ENCODE data around the gene SPATS2. TPM values are rescaled to one million over a fixed set of nuclear protein-coding genes. Genes with fewer than 3 reads are reported as not detected.

Gene SPATS2
- total RNA-seq, 2 experiments from 2014 or later = 9.2 to 10.8 TPM

DNA sequence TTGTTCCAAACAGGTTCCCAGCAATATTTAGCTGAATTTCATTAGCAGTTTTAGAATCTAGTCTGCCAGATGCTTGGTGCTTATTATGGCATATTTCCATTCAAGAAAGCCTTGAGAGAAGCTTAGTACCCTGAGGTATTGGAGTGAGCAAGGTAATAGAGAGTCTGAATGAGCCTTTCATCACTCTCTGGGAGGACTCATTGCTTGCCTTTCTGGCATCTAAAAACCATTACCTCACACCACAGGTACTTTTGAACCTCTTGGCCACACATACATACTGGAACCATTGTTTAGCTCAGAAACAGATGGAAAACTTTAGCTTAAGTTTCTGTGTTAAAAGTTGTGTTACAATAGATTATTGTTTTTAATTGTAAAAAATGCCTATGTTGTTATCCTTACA is 144.1 kb downstream of the SPATS2 start:
- ChIA-PET CTCF (interaction anchor here (0.9 to 11.9 kb wide), 12 partner anchors 7 to 224 kb away, joined by 3 to 366 read pairs (median 5); partner anchors contain the start of genes DNAJC22 and SPATS2), POLR2A (interaction anchor here (1.9 kb wide), 1 partner anchor 145 kb away, joined by 7 read pairs; no protein-coding TSS in a partner anchor)
- Mint-ChIP-seq H3K4me1 (ENCODE audit: low read depth) (no peaks in the 10 kb centered on the region), H3K27ac (no peak overlapping the region), H3K36me3 (ENCODE audit: low read depth) (no peaks in the 10 kb centered on the region), H3K4me3 (no peak overlapping the region), H3K27me3 (no peaks in the 10 kb centered on the region), H3K9me3 (no peaks in the 10 kb centered on the region)
- ATAC-seq = peak; percentile 30
- intact Hi-C loops (cut with micrococcal nuclease) = no loop called here
- TF ChIP-seq, protein P1, sequence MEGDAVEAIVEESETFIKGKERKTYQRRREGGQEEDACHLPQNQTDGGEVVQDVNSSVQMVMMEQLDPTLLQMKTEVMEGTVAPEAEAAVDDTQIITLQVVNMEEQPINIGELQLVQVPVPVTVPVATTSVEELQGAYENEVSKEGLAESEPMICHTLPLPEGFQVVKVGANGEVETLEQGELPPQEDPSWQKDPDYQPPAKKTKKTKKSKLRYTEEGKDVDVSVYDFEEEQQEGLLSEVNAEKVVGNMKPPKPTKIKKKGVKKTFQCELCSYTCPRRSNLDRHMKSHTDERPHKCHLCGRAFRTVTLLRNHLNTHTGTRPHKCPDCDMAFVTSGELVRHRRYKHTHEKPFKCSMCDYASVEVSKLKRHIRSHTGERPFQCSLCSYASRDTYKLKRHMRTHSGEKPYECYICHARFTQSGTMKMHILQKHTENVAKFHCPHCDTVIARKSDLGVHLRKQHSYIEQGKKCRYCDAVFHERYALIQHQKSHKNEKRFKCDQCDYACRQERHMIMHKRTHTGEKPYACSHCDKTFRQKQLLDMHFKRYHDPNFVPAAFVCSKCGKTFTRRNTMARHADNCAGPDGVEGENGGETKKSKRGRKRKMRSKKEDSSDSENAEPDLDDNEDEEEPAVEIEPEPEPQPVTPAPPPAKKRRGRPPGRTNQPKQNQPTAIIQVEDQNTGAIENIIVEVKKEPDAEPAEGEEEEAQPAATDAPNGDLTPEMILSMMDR (IDR thresholded peaks at IDR 0.05) = no peak
- DNase-seq = no peak

DNA sequence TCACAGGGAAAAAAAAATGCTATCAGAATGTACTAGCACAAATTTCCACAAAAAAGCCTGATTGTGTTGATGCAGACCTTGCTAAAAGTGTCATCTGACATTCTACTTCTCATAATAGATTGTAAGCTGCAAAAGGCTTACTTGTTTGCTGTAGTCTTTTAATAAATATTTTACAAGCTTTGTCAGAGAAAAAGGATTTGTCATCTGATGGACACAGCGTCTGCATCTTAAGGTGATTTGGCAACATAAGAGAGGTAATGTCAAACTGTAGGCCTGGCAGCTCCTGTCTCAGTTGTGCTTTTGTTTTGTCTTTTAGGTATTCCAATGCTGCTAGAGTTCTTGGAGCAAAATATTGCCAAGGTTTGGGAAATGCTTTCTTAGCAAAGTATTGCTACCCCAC is 145.3 kb downstream of the SPATS2 start:
- no peaks in the 10 kb centered on the region for H3K9me3 Mint-ChIP-seq
- TF ChIP-seq, protein P1 (IDR thresholded peaks at IDR 0.05) = no peak
- ChIA-PET CTCF (interaction anchor here (0.6 to 11.9 kb wide), 12 partner anchors 9 to 707 kb away, joined by 3 to 366 read pairs (median 10); partner anchors contain the start of genes DNAJC22 and SPATS2), POLR2A (no interaction called here)
- no peak for DNase-seq
- no peaks in the 10 kb centered on the region for H3K4me1 Mint-ChIP-seq (ENCODE audit: low read depth)
- intact Hi-C loops (cut with micrococcal nuclease) = no loop called here
- no peak overlapping the region for H3K27ac Mint-ChIP-seq
- ATAC-seq = no peak
- H3K4me3 Mint-ChIP-seq = no peak overlapping the region
- H3K27me3 Mint-ChIP-seq = no peaks in the 10 kb centered on the region
- H3K36me3 Mint-ChIP-seq (ENCODE audit: low read depth) = no peaks in the 10 kb centered on the region

DNA sequence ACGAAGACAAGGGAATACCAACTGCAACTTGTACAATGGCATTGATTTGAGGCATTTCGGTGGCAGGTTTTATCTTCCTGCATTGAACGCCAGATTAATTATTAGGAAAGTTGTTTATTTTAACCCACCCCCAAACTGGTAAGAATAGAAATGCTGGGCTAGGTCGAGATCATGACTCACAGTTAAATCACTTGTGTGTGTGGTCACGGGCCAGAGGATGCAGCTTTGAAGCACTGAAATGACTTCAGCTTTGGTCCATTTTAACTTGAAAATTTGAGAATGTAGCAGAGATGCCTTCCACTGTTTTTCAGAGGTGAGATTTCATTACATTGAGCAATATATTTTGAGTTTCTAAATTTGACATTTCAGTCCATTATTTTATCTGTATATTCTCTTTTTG is 148.0 kb downstream of the SPATS2 start:
- no peak overlapping the region for H3K4me3 Mint-ChIP-seq
- no peak for DNase-seq
- intact Hi-C loops (cut with micrococcal nuclease) = no loop called here
- no peak overlapping the region for H3K27ac Mint-ChIP-seq
- H3K27me3 Mint-ChIP-seq = no peaks in the 10 kb centered on the region
- CTCF ChIA-PET = interaction anchor here (1.2 to 11.9 kb wide), 15 partner anchors 11 to 226 kb away, joined by 3 to 366 read pairs (median 8); partner anchors contain the start of genes DNAJC22 and SPATS2
- ATAC-seq = no peak
- H3K4me1 Mint-ChIP-seq (ENCODE audit: low read depth) = peaks cover 10% of the 10 kb centered on the region
- POLR2A ChIA-PET = interaction anchor here (1.3 kb wide), 1 partner anchor 31 kb away, joined by 3 read pairs; no protein-coding TSS in a partner anchor
- no peaks in the 10 kb centered on the region for H3K36me3 Mint-ChIP-seq (ENCODE audit: low read depth)
- TF ChIP-seq, protein P1 (IDR thresholded peaks at IDR 0.05) = no peak
- no peaks in the 10 kb centered on the region for H3K9me3 Mint-ChIP-seq

DNA sequence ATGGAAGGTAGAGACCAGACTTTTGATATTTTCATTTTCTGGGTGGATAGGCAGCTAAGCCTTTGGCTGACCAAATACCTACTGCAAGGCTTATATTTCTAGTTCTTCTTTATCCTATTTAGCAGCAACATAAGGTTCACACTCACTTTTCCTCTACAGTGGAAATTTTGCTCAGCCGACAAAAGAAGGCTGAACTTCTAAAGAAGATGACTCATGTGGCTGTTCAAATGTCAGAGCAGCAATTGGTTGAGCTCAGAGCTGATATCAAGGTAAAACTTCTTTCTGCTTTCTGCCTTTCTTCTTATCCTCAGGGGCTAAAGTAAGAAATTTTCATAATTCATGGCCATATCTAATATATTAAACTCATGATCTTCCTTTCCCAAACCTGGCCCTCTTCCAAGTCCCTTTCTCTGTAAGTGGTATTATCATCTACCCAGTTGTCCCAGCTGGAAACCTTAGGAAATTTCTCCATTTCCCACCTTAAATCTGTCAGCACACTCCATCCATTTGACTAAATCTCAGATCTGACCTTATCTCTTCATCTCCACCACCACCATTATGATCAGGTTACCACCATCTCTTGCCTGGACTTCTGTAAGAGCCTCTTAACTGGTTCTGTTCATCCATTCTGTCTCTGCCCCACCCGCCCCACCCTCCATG is 151.8 kb downstream of the SPATS2 start:
- intact Hi-C loops (cut with micrococcal nuclease) = no loop called here
- ChIA-PET CTCF (interaction anchor here (0.8 to 11.9 kb wide), 7 partner anchors 8 to 181 kb away, joined by 3 to 366 read pairs (median 3); no protein-coding TSS in a partner anchor), POLR2A (interaction anchor here (1.0 kb wide), 1 partner anchor 152 kb away, joined by 3 read pairs; the partner anchor contains the start of gene SPATS2)
- ATAC-seq (peak; percentile 74), DNase-seq (no peak)
- H3K4me1 Mint-ChIP-seq (ENCODE audit: low read depth) = peaks cover 11% of the 10 kb centered on the region
- H3K4me3 Mint-ChIP-seq = peak overlapping the region; percentile 7
- H3K27me3 Mint-ChIP-seq = no peaks in the 10 kb centered on the region
- no peaks in the 10 kb centered on the region for H3K9me3 Mint-ChIP-seq
- TF ChIP-seq, protein P1 (IDR thresholded peaks at IDR 0.05) = no peak
- H3K27ac Mint-ChIP-seq = peak overlapping the region; percentile 18
- no peaks in the 10 kb centered on the region for H3K36me3 Mint-ChIP-seq (ENCODE audit: low read depth)

DNA sequence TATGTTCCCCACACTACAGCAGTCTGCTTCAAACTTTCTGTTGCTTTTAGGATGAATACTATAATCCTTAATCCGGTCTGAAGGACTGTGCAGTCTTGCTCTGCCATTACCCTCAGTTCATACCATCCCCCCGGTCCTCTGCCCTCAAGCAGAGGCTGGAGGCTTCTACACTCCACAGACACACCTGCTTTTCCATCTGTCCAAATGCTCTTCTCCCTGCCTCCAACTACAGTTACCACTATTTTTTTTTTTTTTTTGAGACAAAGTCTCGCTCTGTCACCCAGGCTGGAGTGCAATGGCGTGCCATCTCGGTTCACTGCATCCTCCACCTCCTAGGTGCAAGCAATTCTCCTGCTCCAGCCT is 152.3 kb downstream of the SPATS2 start:
- no peak overlapping the region for H3K4me3 Mint-ChIP-seq

More for the DNA sequence above, 152.3 kb downstream of the SPATS2 start:
- TF ChIP-seq, protein P1 (IDR thresholded peaks at IDR 0.05) = no peak
- intact Hi-C loops (cut with micrococcal nuclease) = no loop called here
- ChIA-PET POLR2A (no interaction called here), CTCF (interaction anchor here (0.8 to 11.9 kb wide), 5 partner anchors 9 to 182 kb away, joined by 3 to 366 read pairs (median 3); no protein-coding TSS in a partner anchor)
- no peak for DNase-seq
- Mint-ChIP-seq H3K9me3 (no peaks in the 10 kb centered on the region), H3K4me1 (ENCODE audit: low read depth) (peaks cover 11% of the 10 kb centered on the region), H3K27ac (no peak overlapping the region), H3K36me3 (ENCODE audit: low read depth) (no peaks in the 10 kb centered on the region), H3K27me3 (no peaks in the 10 kb centered on the region)
- no peak for ATAC-seq
